Endothelial cell of umbilical vein (primary cell): Measurements from ENCODE around the gene RRP8. TPM values are rescaled to one million over a fixed set of nuclear protein-coding genes. Genes with fewer than 3 reads are reported as not detected.

ENCODE experiments used
- BruUV-seq: library from RNA; stranded (reverse); fragments of 400-500 nt; replicated peaks from 2 replicates; lab custom pipeline; 2021; lab: Mats Ljungman, UMichigan
- CTCF ChIA-PET: fragments of 300-600, 350-600 bp; sonication (Branson Sonifier 250); formaldehyde crosslinking; loops from one replicate; lab custom pipeline; 2021; ENCODE audit warnings: antibody characterized with exemption, inconsistent platforms; lab: Charles Lee
- POLR2A ChIA-PET: fragments of 300-600, 350-600 bp; sonication (Branson Sonifier 250); formaldehyde crosslinking; loops from one replicate; lab custom pipeline; 2021; ENCODE audit warnings: antibody characterized with exemption, inconsistent platforms; lab: Charles Lee
- DNase-seq: peaks from one replicate; pipeline ENCODE4 v3.0.0-alpha.2; 2011; ENCODE audit warnings: low read depth, low spot score
- FAIRE-seq: peaks from 2 replicates; lab custom pipeline; 2011; peaks lifted over from hg19 to GRCh38; lab: Jason Lieb, UNC
- H2AFZ ChIP-seq: 2 replicates; pipeline ENCODE4 v1.6.0; 2012; ENCODE audit warnings: low read depth, low read length, control low read depth, inconsistent platforms
- H3K27ac ChIP-seq: 2 replicates; pipeline ENCODE4 v1.5.1; 2011; ENCODE audit warnings: low read depth, mild to moderate bottlenecking, control low read depth, low read length, moderate library complexity; ENCODE audit not compliant: insufficient read depth
- H3K27me3 ChIP-seq, 2 experiments: 2 replicates each; pipeline versions ENCODE4 v1.6.0 to v1.6.1; 2011; ENCODE audit warnings: low read length in 2 of 2, mixed read lengths in 1 of 2; ENCODE audit not compliant: control insufficient read depth in 2 of 2, insufficient read depth in 2 of 2
- H3K36me3 ChIP-seq, 2 experiments: 2 replicates in 1 of 2; 3 replicates in 1 of 2; pipeline ENCODE4 v1.5.1; 2011; ENCODE audit warnings: low read length in 2 of 2, mild to moderate bottlenecking in 1 of 2, moderate library complexity in 1 of 2; ENCODE audit not compliant: control insufficient read depth in 2 of 2, insufficient read depth in 2 of 2; ENCODE audit errors: extremely low read depth in 1 of 2
- H3K4me1 ChIP-seq: 3 replicates; pipeline ENCODE4 v1.5.1; 2011; ENCODE audit warnings: mild to moderate bottlenecking, low read length; ENCODE audit not compliant: control insufficient read depth, insufficient read depth; ENCODE audit errors: extremely low read depth
- H3K4me2 ChIP-seq: 2 replicates; pipeline ENCODE4 v1.6.1; 2011; ENCODE audit warnings: low read length, control low read depth, mixed read lengths; ENCODE audit not compliant: insufficient read depth
- H3K4me3 ChIP-seq, 3 experiments: fragments of 200-600 bp in 1 of 3; sonication (generic), shearing (Covaris generic) in 1 of 3; replicated peaks in 1 of 3; 2 replicates each; pipeline ENCODE4 v1.5.1; 2011 to 2016; ENCODE audit warnings: control low read depth in 3 of 3, low read length in 3 of 3, mild to moderate bottlenecking in 2 of 3, inconsistent platforms in 1 of 3, low read depth in 1 of 3, moderate library complexity in 1 of 3; ENCODE audit not compliant: insufficient read depth in 1 of 3
- H3K79me2 ChIP-seq: 2 replicates; pipeline ENCODE4 v1.6.0; 2012; ENCODE audit warnings: low read length, inconsistent platforms; ENCODE audit not compliant: control insufficient read depth, insufficient read depth
- H3K9ac ChIP-seq: replicated peaks from 2 replicates; pipeline ENCODE3; 2011; ENCODE audit warnings: low read length, control low read depth; ENCODE audit not compliant: insufficient read depth; ENCODE audit errors: extremely low read depth
- H3K9me1 ChIP-seq: replicated peaks from 3 replicates; pipeline ENCODE4 v1.6.0; 2011; ENCODE audit warnings: mild to moderate bottlenecking, low read length; ENCODE audit not compliant: control insufficient read depth, insufficient read depth; ENCODE audit errors: extremely low read depth
- H3K9me3 ChIP-seq: replicated peaks from 2 replicates; pipeline ENCODE4 v1.5.1; 2012; ENCODE audit warnings: low read length, inconsistent platforms; ENCODE audit not compliant: control insufficient read depth, insufficient read depth
- H4K20me1 ChIP-seq: replicated peaks from 2 replicates; pipeline ENCODE3; 2011; ENCODE audit warnings: mild to moderate bottlenecking, low read length; ENCODE audit not compliant: control insufficient read depth, insufficient read depth; ENCODE audit errors: extremely low read depth
- EZH2 ChIP-seq: IDR thresholded peaks from 2 replicates; pipeline ENCODE4 v1.6.1; 2012; ENCODE audit warnings: borderline replicate concordance, low read depth, mild to moderate bottlenecking, moderate library complexity, low read length, inconsistent platforms; ENCODE audit not compliant: severe bottlenecking
- FOS ChIP-seq: IDR thresholded peaks from 2 replicates; pipeline ENCODE4 v1.6.1; 2011; ENCODE audit warnings: mild to moderate bottlenecking, low read length, moderate library complexity, borderline replicate concordance; ENCODE audit not compliant: insufficient read depth
- GATA2 ChIP-seq: IDR thresholded peaks from 2 replicates; pipeline ENCODE4 v1.7.0; 2011; ENCODE audit warnings: low read depth, mild to moderate bottlenecking, moderate library complexity, mixed read lengths, low read length; ENCODE audit not compliant: insufficient read length, insufficient read depth
- JUN ChIP-seq: IDR thresholded peaks from 2 replicates; pipeline ENCODE4 v1.6.1; 2011; ENCODE audit warnings: borderline replicate concordance, low read depth; ENCODE audit not compliant: insufficient read length, insufficient read depth
- MYC ChIP-seq: IDR thresholded peaks from one replicate; pipeline ENCODE4 v1.6.1; 2011; ENCODE audit warnings: mild to moderate bottlenecking, low read depth, low read length
- POLR2A ChIP-seq: IDR thresholded peaks from 2 replicates; pipeline ENCODE4 v1.6.1; 2012; ENCODE audit warnings: low read depth, mild to moderate bottlenecking, control low read depth, low read length
- POLR2AphosphoS5 ChIP-seq: IDR thresholded peaks from 2 replicates; pipeline ENCODE4 v1.6.1; 2012; ENCODE audit warnings: low read depth, mild to moderate bottlenecking, control low read depth, low read length, moderate library complexity; ENCODE audit not compliant: insufficient read depth
- dilution Hi-C: fragments of 300-500 bp; cut with MboI; formaldehyde crosslinking; loops from one replicate; pipeline ENCODE4 v1.15.0; 2019; ENCODE audit warnings: low sequenced_read_pairs; ENCODE audit not compliant: extremely low pct_ligation_motif_present
- intact Hi-C: fragments of 100-400 bp; cut with micrococcal nuclease; formaldehyde crosslinking; loops from one replicate; pipeline ENCODE4 v1.10.0; 2022
- polyA plus RNA-seq, 4 experiments: library from polyadenylated mRNA; depleted of rRNA in 3 of 4; stranded (reverse) in 3 of 4; unstranded in 1 of 4; fragments of >200 nt; gene quantifications; 2 replicates each; pipeline versions ENCODE4 v1.2.1 to v1.2.3, GENCODE V29; 2011 to 2012; ENCODE audit warnings: missing spikeins in 1 of 4
- total RNA-seq: library from RNA; stranded (reverse); gene quantifications from 2 replicates; pipeline ENCODE4 v1.2.3, GENCODE V29; 2021
- TF ChIP-seq, protein P1 (sequence below): IDR thresholded peaks from 2 replicates; pipeline ENCODE4 v1.6.1; 2011; ENCODE audit not compliant: insufficient read depth, insufficient read length
- TF ChIP-seq, protein P2 (sequence below), 2 donors: IDR thresholded peaks; 1 replicate in 1 of 2; 2 replicates in 1 of 2; pipeline ENCODE4 v1.5.1; 2011; ENCODE audit warnings: low read length in 2 of 2, mild to moderate bottlenecking in 2 of 2, moderate library complexity in 2 of 2, control low read depth in 1 of 2, inconsistent platforms in 1 of 2, low read depth in 1 of 2; ENCODE audit not compliant: insufficient read depth in 1 of 2; ENCODE audit errors: extremely low read depth in 1 of 2

The RRP8 gene
- total and polyA plus RNA-seq, 2 donors (not counting 3 experiments of a cell fraction or from before 2014, with no cell fraction given), result 6.4 to 19.4 TPM

DNA sequence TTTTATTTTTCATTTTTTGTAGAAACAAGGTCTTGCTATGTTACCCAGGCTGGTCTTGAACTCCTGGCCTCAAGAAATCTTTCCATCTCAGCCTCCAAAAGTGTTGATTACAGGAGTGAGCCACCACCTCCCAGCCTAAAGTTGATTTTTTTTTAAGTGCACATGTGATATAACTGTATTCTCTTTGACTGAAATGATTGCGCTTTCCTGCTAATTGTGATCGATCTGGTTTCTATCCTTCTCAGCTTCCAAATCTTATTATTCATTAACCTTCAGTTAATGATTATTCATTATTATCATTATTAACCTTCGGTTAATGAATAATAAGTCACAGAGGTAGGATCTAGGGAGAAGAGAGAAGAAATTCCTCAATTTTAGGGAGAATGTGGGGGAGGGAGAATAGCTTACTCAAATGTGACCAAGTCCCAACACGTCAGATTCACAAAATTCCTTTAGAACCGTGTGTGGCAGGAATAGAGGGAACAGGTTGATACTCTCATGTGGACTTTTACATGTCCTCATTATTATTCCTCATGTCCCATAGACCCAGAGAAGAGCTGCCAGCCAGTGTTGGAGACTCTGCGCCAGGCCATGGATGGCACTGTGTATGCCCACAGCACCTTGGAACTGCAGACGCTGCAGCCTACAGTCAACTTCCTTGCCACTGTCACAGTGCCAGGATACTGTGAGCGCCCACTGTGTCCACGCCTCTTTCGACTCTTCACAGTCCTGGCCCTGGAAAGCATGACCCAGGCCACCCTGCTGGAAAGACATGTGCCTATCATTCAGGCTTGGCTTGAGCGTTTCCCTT, 47.1 kb downstream of the RRP8 start:
- ChIA-PET CTCF (interaction anchor here (1.8 kb wide), 1 partner anchor 25 kb away, joined by 12 read pairs; no protein-coding TSS in a partner anchor), POLR2A (no interaction called here)
- dilution Hi-C loops, result no loop called here
- no peak overlapping the region for H3K4me3 ChIP-seq
- no peak overlapping the region for H3K27ac ChIP-seq
- no peaks in the 10 kb centered on the region for H3K27me3 ChIP-seq
- no peaks in the 10 kb centered on the region for H4K20me1 ChIP-seq
- no peak overlapping the region for H2AFZ ChIP-seq
- TF ChIP-seq POLR2A, result no peak
- no peak for TF ChIP-seq FOS
- TF ChIP-seq POLR2AphosphoS5, result no peak
- no peak for TF ChIP-seq EZH2
- no peak for TF ChIP-seq GATA2
- TF ChIP-seq, protein P1, sequence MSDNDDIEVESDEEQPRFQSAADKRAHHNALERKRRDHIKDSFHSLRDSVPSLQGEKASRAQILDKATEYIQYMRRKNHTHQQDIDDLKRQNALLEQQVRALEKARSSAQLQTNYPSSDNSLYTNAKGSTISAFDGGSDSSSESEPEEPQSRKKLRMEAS, result no peak
- TF ChIP-seq MYC, result no peak
- TF ChIP-seq, protein P2, sequence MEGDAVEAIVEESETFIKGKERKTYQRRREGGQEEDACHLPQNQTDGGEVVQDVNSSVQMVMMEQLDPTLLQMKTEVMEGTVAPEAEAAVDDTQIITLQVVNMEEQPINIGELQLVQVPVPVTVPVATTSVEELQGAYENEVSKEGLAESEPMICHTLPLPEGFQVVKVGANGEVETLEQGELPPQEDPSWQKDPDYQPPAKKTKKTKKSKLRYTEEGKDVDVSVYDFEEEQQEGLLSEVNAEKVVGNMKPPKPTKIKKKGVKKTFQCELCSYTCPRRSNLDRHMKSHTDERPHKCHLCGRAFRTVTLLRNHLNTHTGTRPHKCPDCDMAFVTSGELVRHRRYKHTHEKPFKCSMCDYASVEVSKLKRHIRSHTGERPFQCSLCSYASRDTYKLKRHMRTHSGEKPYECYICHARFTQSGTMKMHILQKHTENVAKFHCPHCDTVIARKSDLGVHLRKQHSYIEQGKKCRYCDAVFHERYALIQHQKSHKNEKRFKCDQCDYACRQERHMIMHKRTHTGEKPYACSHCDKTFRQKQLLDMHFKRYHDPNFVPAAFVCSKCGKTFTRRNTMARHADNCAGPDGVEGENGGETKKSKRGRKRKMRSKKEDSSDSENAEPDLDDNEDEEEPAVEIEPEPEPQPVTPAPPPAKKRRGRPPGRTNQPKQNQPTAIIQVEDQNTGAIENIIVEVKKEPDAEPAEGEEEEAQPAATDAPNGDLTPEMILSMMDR (IDR thresholded peaks at IDR 0.05; ENCODE audit: extremely low read depth in 1 of 2, insufficient read depth in 1 of 2, low read depth in 1 of 2, low read length in 2 of 2), result no peak
- TF ChIP-seq JUN, result no peak
- no peaks in the 10 kb centered on the region for H3K79me2 ChIP-seq
- FAIRE-seq (no peak), DNase-seq (no peak)
- BruUV-seq, result no TSS peak
- H3K4me2 ChIP-seq, result no peak overlapping the region
- no peaks in the 10 kb centered on the region for H3K9me3 ChIP-seq
- no peaks in the 10 kb centered on the region for H3K4me1 ChIP-seq
- intact Hi-C loops, result no loop called here
- no peaks in the 10 kb centered on the region for H3K36me3 ChIP-seq
- no peaks in the 10 kb centered on the region for H3K9me1 ChIP-seq
- H3K9ac ChIP-seq, result no peak overlapping the region
